ENCODE data around the gene CTSW. TPM values are rescaled to one million over a fixed set of nuclear protein-coding genes. Genes with fewer than 3 reads are reported as not detected.

Gene CTSW
- polyA plus RNA-seq, 1 donor (not counting 4 experiments of a cell fraction or from before 2014, with no cell fraction given): not detected

- H3K9me1 ChIP-seq (ENCODE audit: control insufficient read depth, extremely low read depth, insufficient read depth, low read length): no peaks in the 10 kb centered on the region
- DNase-seq (ENCODE audit: low read depth, low spot score) (no peak), FAIRE-seq (no peak)
- H3K36me3 ChIP-seq (ENCODE audit: control insufficient read depth in 2 of 2, extremely low read depth in 1 of 2, insufficient read depth in 2 of 2, low read length in 2 of 2): peaks cover 30 to 48% of the 10 kb centered on the region in 2 experiments
- H2AFZ ChIP-seq (ENCODE audit: control insufficient read depth, low read length): peak within 1 kb of the TSS; percentile 85
- peak within 1 kb of the TSS; percentile 60 to 91 (median 89) for H3K4me3 ChIP-seq (ENCODE audit: control insufficient read depth in 2 of 3, extremely low read depth in 1 of 3, insufficient read depth in 2 of 3, low read depth in 1 of 3, low read length in 3 of 3)
- dilution Hi-C loops (cut with MboI; ENCODE audit: extremely low pct_ligation_motif_present, low sequenced_read_pairs): no loop called here
- H3K9ac ChIP-seq (ENCODE audit: control insufficient read depth, extremely low read depth, insufficient read depth, low read length): peak within 1 kb of the TSS; percentile 67
- peaks cover 38% of the 10 kb centered on the region for H3K4me1 ChIP-seq (ENCODE audit: control insufficient read depth, extremely low read depth, insufficient read depth, low read length)
- no peaks in the 10 kb centered on the region for H3K9me3 ChIP-seq (ENCODE audit: control insufficient read depth, low read depth, low read length)
- H3K27me3 ChIP-seq (ENCODE audit: control insufficient read depth, extremely low read depth, insufficient read depth, low read length): no peaks in the 10 kb centered on the region
- H3K79me2 ChIP-seq (ENCODE audit: control insufficient read depth, insufficient read depth, low read length): peaks cover 22% of the 10 kb centered on the region
- peak within 1 kb of the TSS; percentile 92 for H3K4me2 ChIP-seq (ENCODE audit: control insufficient read depth, extremely low read depth, insufficient read depth, low read depth, low read length)
- TF ChIP-seq CTCF (optimal IDR thresholded peaks at IDR 0.05 in 1 of 3, IDR thresholded peaks at IDR 0.05 in 1 of 3, conservative IDR thresholded peaks at IDR 0.05 in 1 of 3; ENCODE audit: extremely low read depth in 1 of 3, insufficient read depth in 2 of 3, low read length in 3 of 3) (peak; percentile 68 to 94 (median 69)), EZH2 (IDR thresholded peaks at IDR 0.05; ENCODE audit: low read length) (no peak)
- peaks cover 13% of the 10 kb centered on the region for H4K20me1 ChIP-seq (ENCODE audit: control insufficient read depth, extremely low read depth, insufficient read depth, low read length)
- peak within 1 kb of the TSS; percentile 70 for H3K27ac ChIP-seq (ENCODE audit: control insufficient read depth, insufficient read depth, low read length)
Observed at GRCh38 chr11:65888163-65888814, 8.7 kb downstream of the CTSW start, which contains the start of gene FIBP. TSS of gene FIBP (minus strand) at chr11:65888471. CDS start at chr11:65888418, 53 bp downstream.

DNA sequence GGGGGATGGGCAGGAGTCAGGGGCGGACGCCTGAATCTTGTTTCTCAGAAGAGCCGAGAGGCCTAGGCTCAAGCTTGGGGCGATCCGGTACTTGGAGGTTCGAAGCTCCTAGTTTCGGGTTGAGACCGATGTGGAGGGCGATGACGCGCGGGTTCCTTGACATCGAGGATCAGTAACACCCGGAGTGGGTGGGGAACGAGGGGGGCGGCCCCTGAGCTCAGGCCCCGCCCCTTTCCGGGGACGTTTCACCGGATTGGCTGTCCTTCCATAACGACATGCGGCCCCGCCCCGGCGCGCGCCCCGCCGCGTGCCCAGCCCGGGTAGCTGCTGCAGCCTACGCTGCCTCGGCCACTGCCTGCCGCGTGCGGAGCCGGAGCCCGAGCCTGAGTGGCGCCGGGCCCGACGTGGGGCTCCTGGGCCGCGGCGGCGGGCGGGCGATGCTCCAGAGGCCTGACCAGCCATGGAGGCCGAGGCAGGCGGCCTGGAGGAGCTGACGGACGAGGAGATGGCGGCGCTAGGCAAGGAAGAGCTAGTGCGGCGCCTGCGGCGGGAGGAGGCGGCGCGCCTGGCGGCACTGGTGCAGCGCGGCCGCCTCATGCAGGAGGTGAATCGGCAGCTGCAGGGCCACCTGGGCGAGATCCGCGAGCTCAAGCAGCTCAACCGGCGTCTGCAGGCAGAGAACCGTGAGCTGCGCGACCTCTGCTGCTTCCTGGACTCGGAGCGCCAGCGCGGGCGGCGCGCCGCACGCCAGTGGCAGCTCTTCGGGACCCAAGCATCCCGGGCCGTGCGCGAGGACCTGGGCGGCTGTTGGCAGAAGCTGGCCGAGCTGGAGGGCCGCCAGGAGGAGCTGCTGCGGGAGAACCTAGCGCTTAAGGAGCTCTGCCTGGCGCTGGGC, 10.9 kb downstream of the CTSW start, which contains the start of gene CCDC85B:
Gene CCDC85B (plus strand): TSS at position 350 of the 895 bp plus-strand sequence. CDS start 111 bp downstream, at position 461.
- peaks cover 28% of the 10 kb centered on the region for H4K20me1 ChIP-seq (ENCODE audit: control insufficient read depth, extremely low read depth, insufficient read depth, low read length)
- peak within 1 kb of the TSS; percentile 75 for H3K9ac ChIP-seq (ENCODE audit: control insufficient read depth, extremely low read depth, insufficient read depth, low read length)
- dilution Hi-C loops (cut with MboI; ENCODE audit: extremely low pct_ligation_motif_present, low sequenced_read_pairs): no loop called here
- H3K79me2 ChIP-seq (ENCODE audit: control insufficient read depth, insufficient read depth, low read length): peaks cover 41% of the 10 kb centered on the region
- H3K27ac ChIP-seq (ENCODE audit: control insufficient read depth, insufficient read depth, low read length): peak within 1 kb of the TSS; percentile 70
- H3K4me3 ChIP-seq (ENCODE audit: control insufficient read depth in 2 of 3, extremely low read depth in 1 of 3, insufficient read depth in 2 of 3, low read depth in 1 of 3, low read length in 3 of 3): peak within 1 kb of the TSS; percentile 42 to 91 (median 55)
- peak within 1 kb of the TSS; percentile 84 for H3K4me2 ChIP-seq (ENCODE audit: control insufficient read depth, extremely low read depth, insufficient read depth, low read depth, low read length)
- H3K4me1 ChIP-seq (ENCODE audit: control insufficient read depth, extremely low read depth, insufficient read depth, low read length): peaks cover 53% of the 10 kb centered on the region
- no peaks in the 10 kb centered on the region for H3K27me3 ChIP-seq (ENCODE audit: control insufficient read depth, extremely low read depth, insufficient read depth, low read length)
- H3K9me3 ChIP-seq (ENCODE audit: control insufficient read depth, low read depth, low read length): no peaks in the 10 kb centered on the region
- no peaks in the 10 kb centered on the region for H3K9me1 ChIP-seq (ENCODE audit: control insufficient read depth, extremely low read depth, insufficient read depth, low read length)
- no peak for DNase-seq (ENCODE audit: low read depth, low spot score)
- FAIRE-seq: no peak
- H3K36me3 ChIP-seq (ENCODE audit: control insufficient read depth in 2 of 2, extremely low read depth in 1 of 2, insufficient read depth in 2 of 2, low read length in 2 of 2): peaks cover 17 to 40% of the 10 kb centered on the region in 2 experiments
- no peak for TF ChIP-seq EZH2 (IDR thresholded peaks at IDR 0.05; ENCODE audit: low read length)
- peak in 1 of 3 experiments; percentile 20 for TF ChIP-seq CTCF (optimal IDR thresholded peaks at IDR 0.05 in 1 of 3, IDR thresholded peaks at IDR 0.05 in 1 of 3, conservative IDR thresholded peaks at IDR 0.05 in 1 of 3; ENCODE audit: extremely low read depth in 1 of 3, insufficient read depth in 2 of 3, low read length in 3 of 3)
- no peak within 1 kb of the TSS for H2AFZ ChIP-seq (ENCODE audit: control insufficient read depth, low read length)
